ENCODE data around the gene CHDH.

CHDH gene

GRCh38 chr3:53806182-53807116, 39.8 kb downstream of the CHDH start:
- DNase-seq: no peak

DNA sequence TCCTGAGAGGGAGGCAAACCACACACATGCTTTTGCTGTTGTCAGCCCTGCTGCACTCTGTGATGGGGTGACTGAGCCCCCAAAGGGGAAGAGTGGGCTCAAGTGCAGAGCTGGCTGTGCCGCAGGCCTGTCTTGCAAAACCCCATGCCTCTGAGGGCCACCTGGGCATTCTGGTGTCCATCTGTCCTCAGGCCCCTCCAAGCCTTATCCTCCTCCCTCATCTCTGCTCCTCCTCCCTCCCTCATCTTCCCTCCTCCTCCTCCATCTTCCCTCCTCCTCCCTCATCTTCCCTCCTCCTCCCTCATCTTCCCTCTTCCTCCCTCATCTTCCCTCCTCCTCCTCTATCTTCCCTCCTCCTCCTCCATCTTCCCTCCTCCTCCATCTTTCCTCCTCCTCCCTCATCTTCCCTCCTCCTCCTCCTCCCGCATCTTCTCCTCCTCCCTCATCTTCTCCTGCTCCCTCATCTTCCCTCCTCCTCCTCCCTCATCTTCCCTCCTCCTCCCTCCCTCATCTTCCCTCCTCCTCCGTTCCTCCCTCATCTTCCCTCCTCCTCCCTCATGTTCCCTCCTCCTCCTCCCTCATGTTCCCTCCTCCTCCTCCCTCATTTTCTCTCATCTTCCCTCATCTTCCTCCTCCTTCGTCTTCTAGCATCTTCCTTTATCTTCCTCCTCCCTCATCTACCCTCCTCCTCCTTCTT, 40.6 kb downstream of the CHDH start:
- no peak for DNase-seq

GRCh38 chr3:53804697-53805462, 41.3 kb downstream of the CHDH start:
- DNase-seq: no peak

DNA sequence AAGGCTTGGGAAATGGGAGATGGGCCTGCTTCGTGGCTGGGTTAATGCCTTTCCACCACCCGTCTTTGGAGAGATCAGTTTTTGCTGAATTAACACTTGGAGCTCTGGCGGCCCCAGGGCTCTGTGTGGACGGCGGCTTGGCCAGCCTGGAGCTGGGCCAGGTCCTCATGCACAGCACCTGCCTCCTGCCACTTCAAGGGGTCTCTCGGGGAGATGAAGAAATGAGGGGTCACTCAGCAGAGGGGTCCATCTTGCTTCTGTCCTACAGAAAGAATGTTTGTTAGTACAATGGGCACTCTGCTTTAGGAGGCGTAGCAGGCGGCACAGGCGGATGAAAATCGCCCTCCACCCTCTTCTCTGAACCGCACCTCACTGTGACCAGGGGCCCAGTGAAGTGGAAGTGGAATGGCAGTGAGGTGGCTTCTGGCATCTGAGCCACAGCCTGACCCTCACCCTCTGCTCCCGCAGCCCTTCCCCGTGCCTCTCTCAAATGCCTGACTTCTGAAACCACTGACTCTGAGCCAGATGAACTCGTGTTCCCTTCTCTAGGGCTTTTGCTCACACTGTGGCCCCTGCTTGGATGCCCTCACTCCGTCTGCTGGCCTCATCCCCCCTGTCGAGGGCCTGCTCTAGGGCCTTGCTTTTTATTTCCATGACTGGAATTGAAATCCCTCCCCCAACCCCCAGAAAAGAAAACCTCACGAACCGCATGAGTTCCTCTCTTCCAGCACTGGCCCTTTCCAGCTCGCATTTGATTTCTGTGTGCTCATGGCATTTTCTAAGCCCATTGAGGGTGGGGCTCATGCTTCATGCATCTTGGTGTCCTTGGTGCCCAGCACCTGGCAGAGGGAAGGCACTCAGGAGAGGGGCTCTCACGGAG, 42.2 kb downstream of the CHDH start:
- DNase-seq: no peak

DNA sequence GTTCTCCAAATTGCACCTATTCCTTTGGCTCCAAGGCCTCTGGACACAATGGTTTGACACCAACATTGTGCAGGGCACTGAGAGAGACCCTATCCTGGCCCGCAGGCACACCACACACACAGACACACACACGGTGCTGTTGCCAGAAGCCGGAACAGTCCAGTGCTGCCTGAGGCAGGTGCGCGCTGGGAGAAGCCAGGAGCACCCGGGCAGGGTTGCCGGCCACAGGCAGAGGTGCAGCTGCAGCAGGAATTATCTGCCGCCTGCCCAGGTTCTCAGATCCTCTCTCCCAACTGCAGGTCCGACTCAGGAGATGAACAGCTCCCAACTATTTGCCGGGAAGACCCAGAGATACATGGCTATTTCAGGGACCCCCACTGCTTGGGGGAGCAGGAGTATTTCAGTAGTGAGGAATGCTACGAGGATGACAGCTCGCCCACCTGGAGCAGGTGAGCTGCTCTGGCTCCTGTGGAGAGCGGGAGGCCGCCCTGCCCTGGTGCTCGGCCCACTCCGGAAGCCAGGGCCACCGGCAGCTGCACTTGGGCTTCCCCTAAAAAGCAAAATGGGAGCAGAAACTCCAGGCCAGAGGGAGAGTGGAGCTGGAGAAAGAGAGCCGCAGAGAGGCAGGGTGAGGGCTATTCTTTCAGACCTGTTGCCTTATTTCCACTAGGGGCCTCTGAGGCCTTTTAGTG, 42.9 kb downstream of the CHDH start:
- DNase-seq: no peak

DNA sequence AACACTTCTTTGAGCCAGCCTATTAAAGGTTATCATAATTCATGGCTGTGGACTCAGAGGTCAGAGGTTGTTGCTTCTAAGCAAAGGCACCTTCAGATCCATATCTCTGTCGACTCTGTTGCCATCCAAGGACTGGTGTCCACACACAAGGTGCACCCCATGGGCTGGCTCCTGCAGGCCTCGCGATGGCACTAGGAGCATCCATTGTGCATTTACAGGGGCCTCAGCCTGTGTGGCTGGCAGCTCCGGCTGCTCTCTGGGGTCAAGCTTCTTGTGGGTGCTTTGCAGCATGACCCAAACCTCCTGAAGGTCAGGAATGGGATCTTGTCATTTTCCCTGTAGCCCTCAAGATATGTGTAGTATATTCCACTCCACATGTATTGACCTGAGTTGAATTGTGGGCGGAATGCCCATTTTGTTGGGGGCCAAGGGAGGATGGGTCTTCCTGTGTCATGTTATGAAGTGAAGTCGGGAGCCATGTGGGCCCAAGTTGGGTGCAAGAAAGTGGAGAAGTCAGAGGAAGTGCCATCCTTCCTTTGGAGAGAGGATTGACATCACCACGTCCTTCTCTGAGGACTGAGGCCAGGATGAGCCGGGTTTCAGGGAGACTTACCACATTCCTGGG, 43.9 kb downstream of the CHDH start:
- no peak for DNase-seq

- DNase-seq: no peak
Measured at GRCh38 chr3:53801319-53801718, 44.9 kb downstream of the CHDH start.

GRCh38 chr3:53800041-53800906, 45.9 kb downstream of the CHDH start:
- no peak for DNase-seq

DNA sequence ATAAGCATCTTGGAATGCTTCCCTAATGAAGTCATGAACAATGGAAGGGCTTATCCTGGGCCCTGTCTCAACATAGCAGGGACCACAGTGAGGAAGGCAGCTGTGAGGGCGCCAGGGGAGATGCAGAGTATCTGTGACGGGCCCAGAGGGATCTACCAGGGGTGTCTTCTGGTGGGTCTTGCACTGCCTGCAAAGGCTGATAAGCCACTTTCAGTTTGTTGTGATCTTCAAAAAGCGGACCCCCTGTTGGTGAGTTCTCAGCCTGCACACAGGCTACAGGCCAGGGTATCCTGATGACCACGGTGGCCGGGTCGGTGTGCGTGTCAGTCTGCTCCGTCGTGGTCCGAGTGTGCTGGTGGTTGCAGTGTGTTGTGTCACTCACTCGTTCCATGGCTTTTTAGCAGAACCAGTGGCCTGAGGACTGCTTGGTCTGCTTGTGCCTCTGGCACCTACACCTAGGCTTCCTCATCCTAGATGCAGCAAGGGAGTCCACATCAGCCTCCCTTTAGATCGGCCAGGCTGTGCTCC, 46.8 kb downstream of the CHDH start:
- no peak for DNase-seq

DNA sequence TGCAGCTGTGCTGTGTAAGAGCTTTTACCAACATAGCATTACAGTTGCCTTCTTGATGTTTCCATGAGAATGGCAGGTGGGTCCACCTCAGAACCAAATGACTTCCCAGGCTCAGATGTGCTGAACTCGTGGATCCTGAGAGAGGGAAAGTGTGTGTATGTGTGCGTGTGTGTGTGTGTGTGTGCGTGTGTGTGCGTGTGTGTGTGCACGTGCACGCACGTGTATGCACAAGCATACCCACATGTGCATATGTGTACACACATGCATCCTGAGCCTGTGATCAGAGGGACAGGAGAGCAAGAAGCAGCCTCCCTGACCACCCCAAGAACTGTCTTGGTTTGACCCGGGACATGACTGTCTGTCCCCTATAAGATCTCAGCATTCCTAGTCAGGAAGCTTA, 48.1 kb downstream of the CHDH start:
- DNase-seq: no peak

GRCh38 chr3:53795789-53796560, 50.2 kb downstream of the CHDH start:
- DNase-seq: no peak

DNA sequence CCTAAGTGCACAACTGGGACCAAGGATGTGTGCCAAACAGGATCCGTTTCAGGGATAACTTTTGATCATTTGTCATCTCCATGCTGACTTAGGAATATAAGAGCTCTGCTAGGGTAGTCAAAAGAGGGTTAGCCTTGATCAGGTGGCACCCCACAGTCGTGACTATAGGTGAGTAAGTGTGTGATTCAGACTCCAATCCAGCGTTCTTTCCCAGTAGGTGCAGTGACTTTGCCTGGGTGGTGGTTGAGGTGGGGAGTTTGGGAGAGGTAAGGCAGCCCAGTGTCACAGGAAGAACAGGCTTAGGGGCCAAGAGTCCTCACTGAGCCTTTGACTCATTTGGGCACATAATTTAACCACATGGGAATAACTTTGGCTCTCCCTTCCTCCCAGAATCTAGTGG, 51.0 kb downstream of the CHDH start:
- DNase-seq: no peak

DNA sequence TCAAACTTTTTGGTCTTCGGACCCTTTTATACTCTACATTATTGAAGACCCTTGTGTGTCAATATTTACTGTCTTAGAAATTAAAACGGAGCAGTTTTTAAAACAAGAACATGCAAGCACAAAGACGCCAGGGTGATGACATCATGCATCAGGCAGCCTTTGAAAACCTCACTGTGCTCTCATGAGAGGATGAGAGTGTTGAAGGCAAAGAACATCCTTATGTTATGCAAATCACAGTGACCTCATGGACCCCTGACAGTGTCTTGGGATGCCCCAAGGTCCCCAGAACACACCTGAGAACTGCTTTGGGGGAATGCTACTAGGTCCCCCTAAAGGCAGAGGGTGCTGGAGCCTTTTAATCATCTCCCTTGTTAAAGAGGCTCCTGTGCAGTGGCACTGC, 51.6 kb downstream of the CHDH start:
- no peak for DNase-seq

GRCh38 chr3:53792866-53793265, 53.4 kb downstream of the CHDH start:
- DNase-seq: no peak

DNA sequence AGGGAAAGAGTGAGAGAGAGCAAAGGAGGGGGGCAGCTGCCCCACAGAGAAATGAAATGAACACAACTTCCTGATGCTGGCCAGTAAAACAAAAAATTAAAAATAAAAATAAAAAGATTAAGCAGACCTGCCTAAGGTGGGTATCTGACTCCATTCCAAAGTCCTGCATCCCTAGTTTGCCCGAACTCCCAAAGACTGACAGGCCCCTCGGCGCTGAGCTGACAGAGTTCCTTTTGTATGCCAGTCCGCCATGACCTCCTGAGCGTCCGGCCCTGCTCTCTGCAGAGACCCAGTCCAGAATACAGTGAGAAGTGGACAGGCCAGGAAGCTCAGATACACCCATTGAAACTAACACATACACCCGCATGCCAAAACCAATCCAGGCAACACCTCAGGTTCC, 54.9 kb downstream of the CHDH start:
- no peak for DNase-seq

GRCh38 chr3:53790470-53790869, 55.7 kb downstream of the CHDH start:
- DNase-seq: no peak

DNA sequence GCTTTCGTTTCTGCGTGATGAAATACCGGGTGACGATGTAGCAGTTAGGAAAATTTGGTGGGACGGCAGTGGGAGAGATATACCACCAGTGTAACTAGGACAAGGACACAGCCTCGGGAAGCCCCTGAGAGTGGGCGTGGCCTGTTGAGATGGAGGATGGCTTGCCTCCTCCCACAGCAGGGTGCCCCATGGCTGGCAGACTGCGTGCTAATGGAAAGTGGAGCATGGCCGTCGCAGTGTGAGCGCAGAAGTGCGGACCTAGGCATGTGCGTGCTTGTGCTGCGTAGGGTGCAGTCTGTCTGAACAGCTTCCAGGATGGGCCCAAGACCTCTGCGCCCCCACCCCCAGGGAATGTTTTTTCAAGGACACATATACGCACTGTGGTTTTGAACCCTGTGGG, 56.8 kb downstream of the CHDH start:
- DNase-seq: no peak

GRCh38 chr3:53788038-53788437, 58.2 kb downstream of the CHDH start:
- no peak for DNase-seq

- DNase-seq: no peak
Measured at GRCh38 chr3:53787016-53787415, 59.2 kb downstream of the CHDH start.

Data from activated T-cell treated with anti-CD3 and anti-CD28 coated beads, Interleukin-2, amount 50 U/mL, for 48 hours (primary cell).